Tibial nerve (tissue), 4 donors: ENCODE measurements around the gene SGK1.

Experiments
- CTCF ChIP-seq, 5 experiments: fragments of 200-600 bp in 3 of 5; fragments of 450-650 bp in 2 of 5; sonication (generic) in 3 of 5; IDR thresholded peaks; one replicate each; pipeline ENCODE4 v1.5.1; 2016 to 2019; ENCODE audit warnings: antibody characterized with exemption in 5 of 5, mild to moderate bottlenecking in 3 of 5, moderate library complexity in 2 of 5
- EP300 ChIP-seq, 2 donors: sonication (generic); formaldehyde crosslinking; IDR thresholded peaks; one replicate each; pipeline ENCODE4 v1.6.1; 2017; ENCODE audit warnings: antibody characterized with exemption in 2 of 2, mild to moderate bottlenecking in 1 of 2
- POLR2A ChIP-seq, 2 donors: fragments of 450-650 bp; IDR thresholded peaks; one replicate each; pipeline ENCODE4 v1.6.1; 2017; ENCODE audit warnings: antibody characterized with exemption in 2 of 2, mild to moderate bottlenecking in 2 of 2, moderate library complexity in 2 of 2

GRCh38 chr6:134161041-134161440, 156.9 kb downstream of the SGK1 start:
- TF ChIP-seq CTCF (IDR thresholded peaks at IDR 0.05) (no peak), POLR2A (IDR thresholded peaks at IDR 0.05) (no peak), EP300 (IDR thresholded peaks at IDR 0.05) (no peak)
